ENCODE data around the gene SLC30A3. TPM values are rescaled to one million over a fixed set of nuclear protein-coding genes. Genes with fewer than 3 reads are reported as not detected.
"Not testable (repeated sequence)": the region's sequence is repeated elsewhere in the genome, so short reads cannot be mapped to it uniquely, and the experiment has no call there.

Gene SLC30A3
- total RNA-seq, 1 donor from 2014 or later, result 0.52 TPM

- Histone ChIP-seq H3K9me3 (ENCODE audit: control insufficient read depth in 3 of 3, low read length in 3 of 3) (no peaks in the 10 kb centered on the region), H3K4me1 (ENCODE audit: control insufficient read depth in 3 of 3, insufficient read depth in 3 of 3, low read length in 3 of 3) (peaks cover 8 to 33% (median 30%) of the 10 kb centered on the region in 3 donors), H3K27me3 (ENCODE audit: control insufficient read depth in 3 of 3, insufficient read depth in 3 of 3, low read length in 3 of 3) (peaks cover 4 to 29% (median 14%) of the 10 kb centered on the region in 3 donors), H3K36me3 (ENCODE audit: control insufficient read depth in 3 of 3, insufficient read depth in 3 of 3, low read length in 3 of 3) (peaks cover 36 to 45% (median 41%) of the 10 kb centered on the region in 3 donors), H3K9ac (ENCODE audit: low read depth in 1 of 3, low read length in 3 of 3) (no peak overlapping the region), H3K27ac (ENCODE audit: low read depth, low read length) (no peak overlapping the region), H3K4me3 (ENCODE audit: low read length in 3 of 3) (no peak overlapping the region)
Measured at GRCh38 chr2:27305516-27305915, 42.7 kb upstream of the SLC30A3 start.

GRCh38 chr2:27304488-27305240 lies 41.8 kb upstream of the SLC30A3 start:
- Histone ChIP-seq H3K9me3 (ENCODE audit: control insufficient read depth in 3 of 3, low read length in 3 of 3) (no peaks in the 10 kb centered on the region), H3K27ac (ENCODE audit: low read depth, low read length) (no peak overlapping the region), H3K36me3 (ENCODE audit: control insufficient read depth in 3 of 3, insufficient read depth in 3 of 3, low read length in 3 of 3) (peaks cover 35 to 48% (median 42%) of the 10 kb centered on the region in 3 donors), H3K4me1 (ENCODE audit: control insufficient read depth in 3 of 3, insufficient read depth in 3 of 3, low read length in 3 of 3) (peaks cover 8 to 33% (median 30%) of the 10 kb centered on the region in 3 donors), H3K9ac (ENCODE audit: low read depth in 1 of 3, low read length in 3 of 3) (no peak overlapping the region), H3K27me3 (ENCODE audit: control insufficient read depth in 3 of 3, insufficient read depth in 3 of 3, low read length in 3 of 3) (peaks cover 4 to 29% (median 14%) of the 10 kb centered on the region in 3 donors), H3K4me3 (ENCODE audit: low read length in 3 of 3) (no peak overlapping the region)

- Histone ChIP-seq H3K4me3 (ENCODE audit: low read length in 3 of 3) (no peak overlapping the region), H3K9ac (ENCODE audit: low read depth in 1 of 3, low read length in 3 of 3) (no peak overlapping the region), H3K27me3 (ENCODE audit: control insufficient read depth in 3 of 3, insufficient read depth in 3 of 3, low read length in 3 of 3) (peaks cover under 1 to 26% (median 14%) of the 10 kb centered on the region in 3 donors), H3K9me3 (ENCODE audit: control insufficient read depth in 3 of 3, low read length in 3 of 3) (no peaks in the 10 kb centered on the region), H3K27ac (ENCODE audit: low read depth, low read length) (peak overlapping the region; percentile 8), H3K36me3 (ENCODE audit: control insufficient read depth in 3 of 3, insufficient read depth in 3 of 3, low read length in 3 of 3) (peaks cover 35 to 55% (median 43%) of the 10 kb centered on the region in 3 donors), H3K4me1 (ENCODE audit: control insufficient read depth in 3 of 3, insufficient read depth in 3 of 3, low read length in 3 of 3) (peaks cover 10 to 37% (median 30%) of the 10 kb centered on the region in 3 donors)
Measured at GRCh38 chr2:27303093-27304025, 40.5 kb upstream of the SLC30A3 start.

- not testable (repeated sequence) for H3K27ac ChIP-seq (ENCODE audit: low read depth, low read length); H3K9ac ChIP-seq (ENCODE audit: low read depth in 1 of 3, low read length in 3 of 3); H3K4me3 ChIP-seq (ENCODE audit: low read length in 3 of 3); H3K9me3 ChIP-seq (ENCODE audit: control insufficient read depth in 3 of 3, low read length in 3 of 3); H3K27me3 ChIP-seq (ENCODE audit: control insufficient read depth in 3 of 3, insufficient read depth in 3 of 3, low read length in 3 of 3)
- Histone ChIP-seq H3K36me3 (ENCODE audit: control insufficient read depth in 3 of 3, insufficient read depth in 3 of 3, low read length in 3 of 3) (peaks cover 28 to 45% (median 43%) of the 10 kb centered on the region in 3 donors), H3K4me1 (ENCODE audit: control insufficient read depth in 3 of 3, insufficient read depth in 3 of 3, low read length in 3 of 3) (peaks cover 15 to 45% (median 37%) of the 10 kb centered on the region in 3 donors)
Measured at GRCh38 chr2:27300606-27301005, 37.8 kb upstream of the SLC30A3 start.

GRCh38 chr2:27298391-27299080 lies 35.7 kb upstream of the SLC30A3 start:
- no peak overlapping the region for H3K27ac ChIP-seq (ENCODE audit: low read depth, low read length)
- peaks cover 27 to 60% (median 48%) of the 10 kb centered on the region in 3 donors for H3K4me1 ChIP-seq (ENCODE audit: control insufficient read depth in 3 of 3, insufficient read depth in 3 of 3, low read length in 3 of 3)
- H3K36me3 ChIP-seq (ENCODE audit: control insufficient read depth in 3 of 3, insufficient read depth in 3 of 3, low read length in 3 of 3), result peaks cover 18 to 32% (median 31%) of the 10 kb centered on the region in 3 donors

GRCh38 chr2:27297195-27297594 lies 34.3 kb upstream of the SLC30A3 start:
- H3K9me3 ChIP-seq (ENCODE audit: control insufficient read depth in 3 of 3, low read length in 3 of 3), result no peaks in the 10 kb centered on the region
- peaks cover 29 to 65% (median 56%) of the 10 kb centered on the region in 3 donors for H3K4me1 ChIP-seq (ENCODE audit: control insufficient read depth in 3 of 3, insufficient read depth in 3 of 3, low read length in 3 of 3)
- H3K4me3 ChIP-seq (ENCODE audit: low read length in 3 of 3), result no peak overlapping the region
- peak overlapping the region in 2 of 3 donors; percentile 1 to 13 for H3K9ac ChIP-seq (ENCODE audit: low read depth in 1 of 3, low read length in 3 of 3)
- no peaks in the 10 kb centered on the region for H3K27me3 ChIP-seq (ENCODE audit: control insufficient read depth in 3 of 3, insufficient read depth in 3 of 3, low read length in 3 of 3)
- H3K36me3 ChIP-seq (ENCODE audit: control insufficient read depth in 3 of 3, insufficient read depth in 3 of 3, low read length in 3 of 3), result peaks cover 14 to 32% (median 31%) of the 10 kb centered on the region in 3 donors
- no peak overlapping the region for H3K27ac ChIP-seq (ENCODE audit: low read depth, low read length)

More at GRCh38 chr2:27298391-27299080, 35.7 kb upstream of the SLC30A3 start:
- no peak overlapping the region for H3K4me3 ChIP-seq (ENCODE audit: low read length in 3 of 3)
- H3K9me3 ChIP-seq (ENCODE audit: control insufficient read depth in 3 of 3, low read length in 3 of 3), result no peaks in the 10 kb centered on the region
- peak overlapping the region in 2 of 3 donors; percentile 14 to 33 for H3K9ac ChIP-seq (ENCODE audit: low read depth in 1 of 3, low read length in 3 of 3)
- no peaks in the 10 kb centered on the region for H3K27me3 ChIP-seq (ENCODE audit: control insufficient read depth in 3 of 3, insufficient read depth in 3 of 3, low read length in 3 of 3)

- no peak overlapping the region for H3K27ac ChIP-seq (ENCODE audit: low read depth, low read length)
Measured at GRCh38 chr2:27296481-27296880, 33.6 kb upstream of the SLC30A3 start.

GRCh38 chr2:27294928-27295327 lies 32.1 kb upstream of the SLC30A3 start:
- no peak overlapping the region for H3K9ac ChIP-seq (ENCODE audit: low read depth in 1 of 3, low read length in 3 of 3)
- H3K36me3 ChIP-seq (ENCODE audit: control insufficient read depth in 3 of 3, insufficient read depth in 3 of 3, low read length in 3 of 3), result peaks cover 12 to 26% (median 25%) of the 10 kb centered on the region in 3 donors
- H3K9me3 ChIP-seq (ENCODE audit: control insufficient read depth in 3 of 3, low read length in 3 of 3), result no peaks in the 10 kb centered on the region
- H3K27me3 ChIP-seq (ENCODE audit: control insufficient read depth in 3 of 3, insufficient read depth in 3 of 3, low read length in 3 of 3), result no peaks in the 10 kb centered on the region
- H3K4me1 ChIP-seq (ENCODE audit: control insufficient read depth in 3 of 3, insufficient read depth in 3 of 3, low read length in 3 of 3), result peaks cover 41 to 86% (median 74%) of the 10 kb centered on the region in 3 donors
- H3K4me3 ChIP-seq (ENCODE audit: low read length in 3 of 3), result peak overlapping the region in 1 of 3 donors; percentile 31
- H3K27ac ChIP-seq (ENCODE audit: low read depth, low read length), result no peak overlapping the region

More at GRCh38 chr2:27296481-27296880, 33.6 kb upstream of the SLC30A3 start:
- H3K4me1 ChIP-seq (ENCODE audit: control insufficient read depth in 3 of 3, insufficient read depth in 3 of 3, low read length in 3 of 3), result peaks cover 35 to 72% (median 63%) of the 10 kb centered on the region in 3 donors
- no peaks in the 10 kb centered on the region for H3K27me3 ChIP-seq (ENCODE audit: control insufficient read depth in 3 of 3, insufficient read depth in 3 of 3, low read length in 3 of 3)
- no peak overlapping the region for H3K9ac ChIP-seq (ENCODE audit: low read depth in 1 of 3, low read length in 3 of 3)
- no peaks in the 10 kb centered on the region for H3K9me3 ChIP-seq (ENCODE audit: control insufficient read depth in 3 of 3, low read length in 3 of 3)
- peaks cover 14 to 31% (median 31%) of the 10 kb centered on the region in 3 donors for H3K36me3 ChIP-seq (ENCODE audit: control insufficient read depth in 3 of 3, insufficient read depth in 3 of 3, low read length in 3 of 3)
- H3K4me3 ChIP-seq (ENCODE audit: low read length in 3 of 3), result peak overlapping the region in 1 of 3 donors; percentile 14

- Histone ChIP-seq H3K27ac (ENCODE audit: low read depth, low read length) (no peak overlapping the region), H3K27me3 (ENCODE audit: control insufficient read depth in 3 of 3, insufficient read depth in 3 of 3, low read length in 3 of 3) (no peaks in the 10 kb centered on the region), H3K4me1 (ENCODE audit: control insufficient read depth in 3 of 3, insufficient read depth in 3 of 3, low read length in 3 of 3) (peaks cover 48 to 94% (median 73%) of the 10 kb centered on the region in 3 donors), H3K9me3 (ENCODE audit: control insufficient read depth in 3 of 3, low read length in 3 of 3) (no peaks in the 10 kb centered on the region), H3K4me3 (ENCODE audit: low read length in 3 of 3) (peak overlapping the region; percentile 16 to 53 (median 35)), H3K36me3 (ENCODE audit: control insufficient read depth in 3 of 3, insufficient read depth in 3 of 3, low read length in 3 of 3) (peaks cover 8 to 17% (median 10%) of the 10 kb centered on the region in 3 donors), H3K9ac (ENCODE audit: low read depth in 1 of 3, low read length in 3 of 3) (peak overlapping the region in 2 of 3 donors; percentile 5 to 57)
Measured at GRCh38 chr2:27291865-27292264, 29.0 kb upstream of the SLC30A3 start.
